PFSK-1 (cell line): ENCODE data around the gene MKRN1.

Experiments used
- POLR2AphosphoS5 ChIP-seq: IDR thresholded peaks from 2 replicates; pipeline ENCODE4 v1.6.1; 2012; ENCODE audit warnings: low read depth, mild to moderate bottlenecking, control low read depth, low read length, moderate library complexity
- TAF1 ChIP-seq: IDR thresholded peaks from 2 replicates; pipeline ENCODE4 v1.6.1; 2012; ENCODE audit warnings: low read length, control low read depth, borderline replicate concordance; ENCODE audit not compliant: insufficient read depth

DNA sequence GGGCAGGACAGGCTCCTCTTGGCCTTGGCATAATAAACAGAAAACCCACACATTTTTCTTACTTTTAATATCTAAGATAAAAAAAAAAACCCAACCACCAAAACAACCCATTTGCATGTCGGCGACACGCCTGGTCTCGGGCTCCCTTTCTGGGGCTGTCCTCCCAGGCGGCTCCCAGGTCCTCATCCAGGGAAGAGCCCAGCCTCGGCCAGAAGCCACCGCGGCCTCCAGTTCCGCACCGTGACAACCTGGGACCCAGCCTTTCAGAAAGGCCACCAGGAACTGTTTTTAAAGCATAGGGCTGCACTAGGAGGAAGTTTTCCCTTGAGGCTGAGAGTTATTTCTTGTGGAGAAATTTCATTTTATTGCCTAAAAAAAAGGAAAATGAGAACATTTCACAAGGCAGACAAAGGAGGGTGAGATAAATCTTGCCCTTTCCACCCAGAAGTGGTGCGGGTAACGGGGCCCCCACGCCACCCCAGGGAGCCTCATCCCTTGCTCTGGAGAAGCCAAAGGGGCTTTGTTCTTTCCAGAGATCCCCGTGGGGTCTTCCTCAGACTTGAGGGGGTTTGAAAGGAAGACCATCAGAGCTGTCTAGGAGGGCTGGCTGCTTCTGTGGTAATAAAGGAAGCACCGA, 39.2 kb upstream of the MKRN1 start:
- TF ChIP-seq TAF1 (no peak), POLR2AphosphoS5 (no peak)
